WTC11 (cell line): Measurements from ENCODE around the gene VSNL1. TPM values are rescaled to one million over a fixed set of nuclear protein-coding genes. Genes with fewer than 3 reads are reported as not detected.

Source experiments
- ATAC-seq: fragments of 200-7000 bp; cut with Tn5 transposase; 2 replicates; pipeline ENCODE4 v1.10.0; 2021; ENCODE audit warnings: mild to moderate bottlenecking, moderate library complexity
- CTCF ChIA-PET: fragments of 300-600 bp; sonication (Branson Sonifier 250); formaldehyde crosslinking; loops from one replicate; lab custom pipeline; 2021; ENCODE audit warnings: antibody characterized with exemption; lab: Charles Lee
- POLR2A ChIA-PET: fragments of 350-600 bp; sonication (Branson Sonifier 250); formaldehyde crosslinking; loops from one replicate; lab custom pipeline; 2021; ENCODE audit warnings: antibody characterized with exemption; lab: Charles Lee
- DNase-seq: peaks from one replicate; pipeline ENCODE4 v3.0.0; 2021; ENCODE audit warnings: low spot score
- H3K27ac Mint-ChIP-seq: 2 replicates; pipeline ENCODE4 v1.8.0; 2021; ENCODE audit warnings: mixed read lengths
- H3K27me3 Mint-ChIP-seq: 2 replicates; pipeline ENCODE4 v1.8.0; 2021; ENCODE audit warnings: low read depth, mild to moderate bottlenecking, moderate library complexity, mixed read lengths
- H3K36me3 Mint-ChIP-seq: 2 replicates; pipeline ENCODE4 v1.8.0; 2021; ENCODE audit warnings: mixed read lengths
- H3K4me1 Mint-ChIP-seq: 2 replicates; pipeline ENCODE4 v1.8.0; 2022; ENCODE audit warnings: mixed read lengths
- H3K4me3 Mint-ChIP-seq: 2 replicates; pipeline ENCODE4 v1.8.0; 2021; ENCODE audit warnings: mild to moderate bottlenecking, moderate library complexity, mixed read lengths
- H3K9me3 Mint-ChIP-seq: 2 replicates; pipeline ENCODE4 v1.8.0; 2021; ENCODE audit warnings: mixed read lengths
- CREB1 ChIP-seq: sonication (generic); formaldehyde crosslinking; IDR thresholded peaks from 2 replicates; pipeline ENCODE4 v1.8.0; 2023; ENCODE audit warnings: mild to moderate bottlenecking, missing genetic modification reagents
- CREM ChIP-seq: sonication (generic); formaldehyde crosslinking; IDR thresholded peaks from 2 replicates; pipeline ENCODE4 v1.8.1; 2022; ENCODE audit warnings: mild to moderate bottlenecking, missing genetic modification reagents, moderate library complexity
- EMX1 ChIP-seq: fragments of 250-450 bp; sonication (Bioruptor Pico); IDR thresholded peaks from 2 replicates; pipeline ENCODE4 v1.8.0; 2021; ENCODE audit warnings: mild to moderate bottlenecking
- GTF2I ChIP-seq: fragments of 250-450 bp; sonication (Bioruptor Pico); conservative IDR thresholded peaks from 2 replicates; pipeline ENCODE4 v1.4.0; 2021; ENCODE audit warnings: mild to moderate bottlenecking
- JAZF1 ChIP-seq: fragments of 250-450 bp; sonication (Bioruptor Pico); IDR thresholded peaks from 2 replicates; pipeline ENCODE4 v1.9.0; 2021; ENCODE audit warnings: moderate library complexity, mild to moderate bottlenecking, inconsistent platforms
- MXD4 ChIP-seq: fragments of 250-450 bp; sonication (Bioruptor Pico); IDR thresholded peaks from 2 replicates; pipeline ENCODE4 v1.8.0; 2021; ENCODE audit warnings: mild to moderate bottlenecking, moderate library complexity, borderline replicate concordance
- NFATC4 ChIP-seq: fragments of 250-450 bp; sonication (Bioruptor Pico); IDR thresholded peaks from 2 replicates; pipeline ENCODE4 v1.9.0; 2021; ENCODE audit warnings: mild to moderate bottlenecking
- NR1H2 ChIP-seq: sonication (generic); formaldehyde crosslinking; IDR thresholded peaks from 2 replicates; pipeline ENCODE4 v1.9.0; 2021; ENCODE audit warnings: mild to moderate bottlenecking, moderate library complexity, missing genetic modification reagents
- NR2C2 ChIP-seq: sonication (generic); formaldehyde crosslinking; IDR thresholded peaks from 2 replicates; pipeline ENCODE4 v1.8.0; 2022; ENCODE audit warnings: mild to moderate bottlenecking, missing genetic modification reagents
- SOX15 ChIP-seq: fragments of 250-450 bp; sonication (Bioruptor Pico); IDR thresholded peaks from 2 replicates; pipeline ENCODE4 v1.9.0; 2021; ENCODE audit warnings: mild to moderate bottlenecking
- SP1 ChIP-seq: sonication (generic); formaldehyde crosslinking; conservative IDR thresholded peaks from 2 replicates; pipeline ENCODE4 v1.8.1; 2022; ENCODE audit warnings: missing genetic modification reagents
- TCF7 ChIP-seq: sonication (generic); formaldehyde crosslinking; IDR thresholded peaks from 2 replicates; pipeline ENCODE4 v1.8.0; 2022; ENCODE audit warnings: mild to moderate bottlenecking, low read depth, missing genetic modification reagents, moderate library complexity
- ZNF263 ChIP-seq: sonication (generic); formaldehyde crosslinking; IDR thresholded peaks from 2 replicates; pipeline ENCODE4 v1.8.1; 2022; ENCODE audit warnings: low read depth, mild to moderate bottlenecking, moderate library complexity, missing genetic modification reagents
- total RNA-seq: library from RNA; stranded (reverse); gene quantifications from 3 replicates; pipeline ENCODE4 v1.2.3, GENCODE V29; 2021
- TF ChIP-seq, protein P1 (sequence below): sonication (generic); formaldehyde crosslinking; IDR thresholded peaks from 2 replicates; pipeline ENCODE4 v1.8.0; 2022; ENCODE audit warnings: mild to moderate bottlenecking, missing genetic modification reagents
- TF ChIP-seq, protein P2 (sequence below): sonication (generic); formaldehyde crosslinking; IDR thresholded peaks from 2 replicates; pipeline ENCODE4 v1.8.0; 2022; ENCODE audit warnings: mild to moderate bottlenecking, missing genetic modification reagents
- TF ChIP-seq, protein P3 (sequence below): fragments of 250-450 bp; sonication (Bioruptor Pico); IDR thresholded peaks from 2 replicates; pipeline ENCODE4 v1.9.0; 2021; ENCODE audit warnings: moderate library complexity, mild to moderate bottlenecking, inconsistent platforms, borderline replicate concordance
- TF ChIP-seq, protein P4 (sequence below): sonication (generic); formaldehyde crosslinking; IDR thresholded peaks from 2 replicates; pipeline ENCODE4 v1.8.1; 2023; ENCODE audit warnings: mild to moderate bottlenecking, missing genetic modification reagents
- TF ChIP-seq, protein P5 (sequence below): fragments of 200-600 bp; IDR thresholded peaks from 2 replicates; pipeline ENCODE4 v1.8.0; 2022; ENCODE audit warnings: antibody characterized with exemption
- TF ChIP-seq, protein P6 (sequence below): fragments of 250-450 bp; sonication (Bioruptor Pico); IDR thresholded peaks from 2 replicates; pipeline ENCODE4 v1.9.0; 2021; ENCODE audit warnings: mild to moderate bottlenecking, borderline replicate concordance
- TF ChIP-seq, protein P7 (sequence below): sonication (generic); formaldehyde crosslinking; IDR thresholded peaks from 2 replicates; pipeline ENCODE4 v1.8.0; 2023; ENCODE audit warnings: missing genetic modification reagents, mild to moderate bottlenecking, borderline replicate concordance
- TF ChIP-seq, protein P8 (sequence below): fragments of 250-450 bp; sonication (Bioruptor Pico); IDR thresholded peaks from 2 replicates; pipeline ENCODE4 v1.9.0; 2021; ENCODE audit warnings: mild to moderate bottlenecking

VSNL1 gene
- total RNA-seq, 1 experiment from 2014 or later = 78.4 TPM

DNA sequence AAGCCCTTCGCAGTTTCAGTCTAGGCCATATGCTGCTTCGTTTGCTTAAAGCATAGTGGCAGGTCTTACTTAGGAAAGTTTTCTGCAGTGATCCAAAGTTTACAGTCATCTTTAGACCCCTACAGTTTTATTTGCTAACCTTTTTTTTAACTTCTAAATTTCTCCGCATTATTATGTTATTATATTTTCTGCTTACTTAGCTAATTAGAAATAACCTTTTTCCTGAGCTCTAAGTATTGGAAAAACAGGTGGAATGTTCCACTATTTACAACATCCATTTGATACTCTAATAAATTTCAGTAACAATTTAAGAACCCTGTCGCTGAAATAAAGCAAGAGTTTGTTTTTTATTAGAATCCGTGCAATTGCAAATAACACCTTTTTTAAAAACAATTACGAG is 18.2 kb upstream of the VSNL1 start:
- Mint-ChIP-seq H3K36me3 (no peaks in the 10 kb centered on the region), H3K27me3 (peaks cover 3% of the 10 kb centered on the region; the same call in 1 of the 2 replicates), H3K9me3 (no peaks in the 10 kb centered on the region), H3K4me1 (peaks cover 35% of the 10 kb centered on the region), H3K27ac (no peak overlapping the region), H3K4me3 (no peak overlapping the region)
- no peak for DNase-seq
- ChIA-PET POLR2A (no interaction called here), CTCF (no interaction called here)
- no peak for TF ChIP-seq NR1H2 (CRISPR knock-in tag)
- no peak for TF ChIP-seq SP1 (CRISPR knock-in tag)
- no peak for TF ChIP-seq NFATC4 (CRISPR knock-in tag)
- TF ChIP-seq EMX1 (CRISPR knock-in tag) = no peak
- no peak for TF ChIP-seq NR2C2 (CRISPR knock-in tag)
- TF ChIP-seq, protein P1, sequence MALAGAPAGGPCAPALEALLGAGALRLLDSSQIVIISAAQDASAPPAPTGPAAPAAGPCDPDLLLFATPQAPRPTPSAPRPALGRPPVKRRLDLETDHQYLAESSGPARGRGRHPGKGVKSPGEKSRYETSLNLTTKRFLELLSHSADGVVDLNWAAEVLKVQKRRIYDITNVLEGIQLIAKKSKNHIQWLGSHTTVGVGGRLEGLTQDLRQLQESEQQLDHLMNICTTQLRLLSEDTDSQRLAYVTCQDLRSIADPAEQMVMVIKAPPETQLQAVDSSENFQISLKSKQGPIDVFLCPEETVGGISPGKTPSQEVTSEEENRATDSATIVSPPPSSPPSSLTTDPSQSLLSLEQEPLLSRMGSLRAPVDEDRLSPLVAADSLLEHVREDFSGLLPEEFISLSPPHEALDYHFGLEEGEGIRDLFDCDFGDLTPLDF (CRISPR knock-in tag) = no peak
- TF ChIP-seq, protein P2, sequence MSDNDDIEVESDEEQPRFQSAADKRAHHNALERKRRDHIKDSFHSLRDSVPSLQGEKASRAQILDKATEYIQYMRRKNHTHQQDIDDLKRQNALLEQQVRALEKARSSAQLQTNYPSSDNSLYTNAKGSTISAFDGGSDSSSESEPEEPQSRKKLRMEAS (CRISPR knock-in tag) = no peak
- TF ChIP-seq GTF2I = no peak
- TF ChIP-seq, protein P3, sequence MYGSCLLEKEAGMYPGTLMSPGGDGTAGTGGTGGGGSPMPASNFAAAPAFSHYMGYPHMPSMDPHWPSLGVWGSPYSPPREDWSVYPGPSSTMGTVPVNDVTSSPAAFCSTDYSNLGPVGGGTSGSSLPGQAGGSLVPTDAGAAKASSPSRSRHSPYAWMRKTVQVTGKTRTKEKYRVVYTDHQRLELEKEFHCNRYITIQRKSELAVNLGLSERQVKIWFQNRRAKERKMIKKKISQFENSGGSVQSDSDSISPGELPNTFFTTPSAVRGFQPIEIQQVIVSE = no peak
- TF ChIP-seq, protein P4, sequence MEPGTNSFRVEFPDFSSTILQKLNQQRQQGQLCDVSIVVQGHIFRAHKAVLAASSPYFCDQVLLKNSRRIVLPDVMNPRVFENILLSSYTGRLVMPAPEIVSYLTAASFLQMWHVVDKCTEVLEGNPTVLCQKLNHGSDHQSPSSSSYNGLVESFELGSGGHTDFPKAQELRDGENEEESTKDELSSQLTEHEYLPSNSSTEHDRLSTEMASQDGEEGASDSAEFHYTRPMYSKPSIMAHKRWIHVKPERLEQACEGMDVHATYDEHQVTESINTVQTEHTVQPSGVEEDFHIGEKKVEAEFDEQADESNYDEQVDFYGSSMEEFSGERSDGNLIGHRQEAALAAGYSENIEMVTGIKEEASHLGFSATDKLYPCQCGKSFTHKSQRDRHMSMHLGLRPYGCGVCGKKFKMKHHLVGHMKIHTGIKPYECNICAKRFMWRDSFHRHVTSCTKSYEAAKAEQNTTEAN (CRISPR knock-in tag) = no peak
- TF ChIP-seq ZNF263 = no peak
- TF ChIP-seq JAZF1 (CRISPR knock-in tag) = no peak
- TF ChIP-seq CREB1 (CRISPR knock-in tag) = no peak
- TF ChIP-seq TCF7 = no peak
- TF ChIP-seq, protein P5, sequence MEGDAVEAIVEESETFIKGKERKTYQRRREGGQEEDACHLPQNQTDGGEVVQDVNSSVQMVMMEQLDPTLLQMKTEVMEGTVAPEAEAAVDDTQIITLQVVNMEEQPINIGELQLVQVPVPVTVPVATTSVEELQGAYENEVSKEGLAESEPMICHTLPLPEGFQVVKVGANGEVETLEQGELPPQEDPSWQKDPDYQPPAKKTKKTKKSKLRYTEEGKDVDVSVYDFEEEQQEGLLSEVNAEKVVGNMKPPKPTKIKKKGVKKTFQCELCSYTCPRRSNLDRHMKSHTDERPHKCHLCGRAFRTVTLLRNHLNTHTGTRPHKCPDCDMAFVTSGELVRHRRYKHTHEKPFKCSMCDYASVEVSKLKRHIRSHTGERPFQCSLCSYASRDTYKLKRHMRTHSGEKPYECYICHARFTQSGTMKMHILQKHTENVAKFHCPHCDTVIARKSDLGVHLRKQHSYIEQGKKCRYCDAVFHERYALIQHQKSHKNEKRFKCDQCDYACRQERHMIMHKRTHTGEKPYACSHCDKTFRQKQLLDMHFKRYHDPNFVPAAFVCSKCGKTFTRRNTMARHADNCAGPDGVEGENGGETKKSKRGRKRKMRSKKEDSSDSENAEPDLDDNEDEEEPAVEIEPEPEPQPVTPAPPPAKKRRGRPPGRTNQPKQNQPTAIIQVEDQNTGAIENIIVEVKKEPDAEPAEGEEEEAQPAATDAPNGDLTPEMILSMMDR = no peak
- TF ChIP-seq, protein P6, sequence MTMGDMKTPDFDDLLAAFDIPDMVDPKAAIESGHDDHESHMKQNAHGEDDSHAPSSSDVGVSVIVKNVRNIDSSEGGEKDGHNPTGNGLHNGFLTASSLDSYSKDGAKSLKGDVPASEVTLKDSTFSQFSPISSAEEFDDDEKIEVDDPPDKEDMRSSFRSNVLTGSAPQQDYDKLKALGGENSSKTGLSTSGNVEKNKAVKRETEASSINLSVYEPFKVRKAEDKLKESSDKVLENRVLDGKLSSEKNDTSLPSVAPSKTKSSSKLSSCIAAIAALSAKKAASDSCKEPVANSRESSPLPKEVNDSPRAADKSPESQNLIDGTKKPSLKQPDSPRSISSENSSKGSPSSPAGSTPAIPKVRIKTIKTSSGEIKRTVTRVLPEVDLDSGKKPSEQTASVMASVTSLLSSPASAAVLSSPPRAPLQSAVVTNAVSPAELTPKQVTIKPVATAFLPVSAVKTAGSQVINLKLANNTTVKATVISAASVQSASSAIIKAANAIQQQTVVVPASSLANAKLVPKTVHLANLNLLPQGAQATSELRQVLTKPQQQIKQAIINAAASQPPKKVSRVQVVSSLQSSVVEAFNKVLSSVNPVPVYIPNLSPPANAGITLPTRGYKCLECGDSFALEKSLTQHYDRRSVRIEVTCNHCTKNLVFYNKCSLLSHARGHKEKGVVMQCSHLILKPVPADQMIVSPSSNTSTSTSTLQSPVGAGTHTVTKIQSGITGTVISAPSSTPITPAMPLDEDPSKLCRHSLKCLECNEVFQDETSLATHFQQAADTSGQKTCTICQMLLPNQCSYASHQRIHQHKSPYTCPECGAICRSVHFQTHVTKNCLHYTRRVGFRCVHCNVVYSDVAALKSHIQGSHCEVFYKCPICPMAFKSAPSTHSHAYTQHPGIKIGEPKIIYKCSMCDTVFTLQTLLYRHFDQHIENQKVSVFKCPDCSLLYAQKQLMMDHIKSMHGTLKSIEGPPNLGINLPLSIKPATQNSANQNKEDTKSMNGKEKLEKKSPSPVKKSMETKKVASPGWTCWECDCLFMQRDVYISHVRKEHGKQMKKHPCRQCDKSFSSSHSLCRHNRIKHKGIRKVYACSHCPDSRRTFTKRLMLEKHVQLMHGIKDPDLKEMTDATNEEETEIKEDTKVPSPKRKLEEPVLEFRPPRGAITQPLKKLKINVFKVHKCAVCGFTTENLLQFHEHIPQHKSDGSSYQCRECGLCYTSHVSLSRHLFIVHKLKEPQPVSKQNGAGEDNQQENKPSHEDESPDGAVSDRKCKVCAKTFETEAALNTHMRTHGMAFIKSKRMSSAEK (CRISPR knock-in tag) = no peak
- ATAC-seq = no peak

DNA sequence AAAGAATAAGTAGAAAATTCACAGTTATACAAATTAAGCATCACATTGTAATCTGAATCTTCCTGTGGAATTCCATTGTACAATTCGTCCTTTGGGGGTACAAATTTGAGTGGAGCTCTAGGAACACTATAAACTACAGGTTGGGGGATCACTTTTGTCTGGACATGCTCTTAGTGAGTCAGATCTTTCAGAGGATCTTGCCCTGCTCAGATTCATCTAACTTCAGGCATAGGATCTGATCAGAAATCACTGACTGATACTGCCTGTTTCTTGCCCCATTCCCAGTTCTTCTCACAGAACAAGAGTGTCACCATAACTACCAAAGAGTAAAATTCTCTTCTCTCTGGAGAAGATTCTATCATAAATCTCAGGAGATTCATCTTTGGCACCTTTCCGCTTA is 10.7 kb upstream of the VSNL1 start:
- Mint-ChIP-seq H3K36me3 (no peaks in the 10 kb centered on the region), H3K4me1 (peaks cover 2% of the 10 kb centered on the region), H3K27me3 (no peaks in the 10 kb centered on the region), H3K9me3 (no peaks in the 10 kb centered on the region), H3K4me3 (no peak overlapping the region), H3K27ac (0 out of 2 replicates have a peak overlapping the region, but pooled peaks have one; percentile 37)
- POLR2A ChIA-PET = no interaction called here
- ATAC-seq (no peak), DNase-seq (no peak)
- CTCF ChIA-PET = no interaction called here
- TF ChIP-seq CREM = no peak
- TF ChIP-seq, protein P7, sequence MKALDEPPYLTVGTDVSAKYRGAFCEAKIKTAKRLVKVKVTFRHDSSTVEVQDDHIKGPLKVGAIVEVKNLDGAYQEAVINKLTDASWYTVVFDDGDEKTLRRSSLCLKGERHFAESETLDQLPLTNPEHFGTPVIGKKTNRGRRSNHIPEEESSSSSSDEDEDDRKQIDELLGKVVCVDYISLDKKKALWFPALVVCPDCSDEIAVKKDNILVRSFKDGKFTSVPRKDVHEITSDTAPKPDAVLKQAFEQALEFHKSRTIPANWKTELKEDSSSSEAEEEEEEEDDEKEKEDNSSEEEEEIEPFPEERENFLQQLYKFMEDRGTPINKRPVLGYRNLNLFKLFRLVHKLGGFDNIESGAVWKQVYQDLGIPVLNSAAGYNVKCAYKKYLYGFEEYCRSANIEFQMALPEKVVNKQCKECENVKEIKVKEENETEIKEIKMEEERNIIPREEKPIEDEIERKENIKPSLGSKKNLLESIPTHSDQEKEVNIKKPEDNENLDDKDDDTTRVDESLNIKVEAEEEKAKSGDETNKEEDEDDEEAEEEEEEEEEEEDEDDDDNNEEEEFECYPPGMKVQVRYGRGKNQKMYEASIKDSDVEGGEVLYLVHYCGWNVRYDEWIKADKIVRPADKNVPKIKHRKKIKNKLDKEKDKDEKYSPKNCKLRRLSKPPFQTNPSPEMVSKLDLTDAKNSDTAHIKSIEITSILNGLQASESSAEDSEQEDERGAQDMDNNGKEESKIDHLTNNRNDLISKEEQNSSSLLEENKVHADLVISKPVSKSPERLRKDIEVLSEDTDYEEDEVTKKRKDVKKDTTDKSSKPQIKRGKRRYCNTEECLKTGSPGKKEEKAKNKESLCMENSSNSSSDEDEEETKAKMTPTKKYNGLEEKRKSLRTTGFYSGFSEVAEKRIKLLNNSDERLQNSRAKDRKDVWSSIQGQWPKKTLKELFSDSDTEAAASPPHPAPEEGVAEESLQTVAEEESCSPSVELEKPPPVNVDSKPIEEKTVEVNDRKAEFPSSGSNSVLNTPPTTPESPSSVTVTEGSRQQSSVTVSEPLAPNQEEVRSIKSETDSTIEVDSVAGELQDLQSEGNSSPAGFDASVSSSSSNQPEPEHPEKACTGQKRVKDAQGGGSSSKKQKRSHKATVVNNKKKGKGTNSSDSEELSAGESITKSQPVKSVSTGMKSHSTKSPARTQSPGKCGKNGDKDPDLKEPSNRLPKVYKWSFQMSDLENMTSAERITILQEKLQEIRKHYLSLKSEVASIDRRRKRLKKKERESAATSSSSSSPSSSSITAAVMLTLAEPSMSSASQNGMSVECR = no peak
- TF ChIP-seq, protein P1 (CRISPR knock-in tag) = no peak
- TF ChIP-seq MXD4 (CRISPR knock-in tag) = no peak
- no peak for TF ChIP-seq SOX15 (CRISPR knock-in tag)
- TF ChIP-seq, protein P8, sequence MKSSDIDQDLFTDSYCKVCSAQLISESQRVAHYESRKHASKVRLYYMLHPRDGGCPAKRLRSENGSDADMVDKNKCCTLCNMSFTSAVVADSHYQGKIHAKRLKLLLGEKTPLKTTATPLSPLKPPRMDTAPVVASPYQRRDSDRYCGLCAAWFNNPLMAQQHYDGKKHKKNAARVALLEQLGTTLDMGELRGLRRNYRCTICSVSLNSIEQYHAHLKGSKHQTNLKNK = no peak
